ENCODE results near the gene SPATA21.

Gene SPATA21

GRCh38 chr1:16421201-16421600, 16.0 kb downstream of the SPATA21 start:
- no peak for DNase-seq (ENCODE audit: low read depth in 2 of 2)

GRCh38 chr1:16420424-16421118, 16.7 kb downstream of the SPATA21 start:
- no peak for DNase-seq (ENCODE audit: low read depth in 2 of 2)

GRCh38 chr1:16418823-16419425, 18.3 kb downstream of the SPATA21 start:
- no peak for DNase-seq (ENCODE audit: low read depth in 2 of 2)

DNA sequence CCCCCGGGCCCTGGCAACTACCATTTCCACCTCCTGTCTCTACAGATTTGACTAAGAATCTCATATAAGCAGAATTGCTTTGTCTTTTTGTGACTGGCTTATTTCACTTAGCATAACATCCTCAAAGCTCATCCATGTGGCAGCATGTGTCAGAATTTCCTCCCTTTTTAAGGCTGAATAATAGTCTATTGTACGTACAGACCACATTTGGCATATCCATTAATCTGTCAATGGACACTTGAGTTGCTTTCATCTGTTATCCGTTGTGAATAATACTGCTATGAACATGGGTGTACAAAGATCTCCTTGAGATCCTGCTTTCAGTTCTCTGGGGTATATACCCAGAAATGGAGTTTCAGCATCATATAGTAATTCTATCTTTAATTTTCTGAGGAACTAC, 24.0 kb downstream of the SPATA21 start:
- no peak for DNase-seq (ENCODE audit: low read depth in 2 of 2)

DNA sequence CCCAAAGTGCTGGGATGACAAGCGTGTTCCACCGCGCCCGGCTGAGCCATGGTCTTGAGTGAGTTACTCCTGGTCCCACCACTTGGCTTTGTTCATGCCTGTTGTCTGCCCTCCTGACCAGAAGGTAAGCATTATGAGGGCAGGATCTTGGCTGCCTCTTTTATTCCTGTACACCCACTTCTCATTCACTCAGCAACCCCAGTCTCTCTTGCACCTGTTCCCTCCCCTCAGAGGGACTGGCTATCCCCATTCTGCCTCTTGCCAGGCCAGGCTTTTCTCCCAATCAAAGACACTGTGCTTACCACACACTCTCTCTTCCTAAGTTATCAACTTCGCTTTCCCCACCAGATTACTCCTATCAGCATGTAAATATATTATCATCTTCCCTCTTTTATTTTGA, 26.4 kb downstream of the SPATA21 start:
- DNase-seq (ENCODE audit: low read depth in 2 of 2): no peak

- no peak for DNase-seq (ENCODE audit: low read depth in 2 of 2)
Measured at GRCh38 chr1:16409536-16410152, 27.6 kb downstream of the SPATA21 start.

DNA sequence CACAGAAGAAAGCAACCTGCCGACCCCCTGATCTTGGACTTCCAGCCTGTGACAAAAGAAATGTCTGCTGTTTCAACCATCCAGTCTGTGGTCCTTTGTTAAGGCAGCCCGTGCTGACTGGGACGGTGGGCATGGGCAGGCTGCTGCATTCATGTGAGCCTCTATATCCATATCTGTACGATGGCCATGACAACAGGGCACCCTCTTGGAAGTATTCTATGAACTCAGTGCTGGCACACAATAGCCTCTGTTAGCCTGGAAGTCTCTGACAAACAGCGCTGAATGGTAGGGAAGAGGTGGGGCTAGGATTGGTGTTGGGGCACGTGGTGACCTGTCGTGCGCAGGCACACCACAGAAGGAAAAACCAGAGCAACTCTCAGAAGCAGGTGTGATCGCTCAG, 30.4 kb downstream of the SPATA21 start:
- DNase-seq (ENCODE audit: low read depth in 2 of 2): no peak

GRCh38 chr1:16405441-16405840, 31.8 kb downstream of the SPATA21 start:
- DNase-seq (ENCODE audit: low read depth in 2 of 2): no peak

- DNase-seq (ENCODE audit: low read depth in 2 of 2): no peak
Measured at GRCh38 chr1:16402742-16403141, 34.5 kb downstream of the SPATA21 start.

DNA sequence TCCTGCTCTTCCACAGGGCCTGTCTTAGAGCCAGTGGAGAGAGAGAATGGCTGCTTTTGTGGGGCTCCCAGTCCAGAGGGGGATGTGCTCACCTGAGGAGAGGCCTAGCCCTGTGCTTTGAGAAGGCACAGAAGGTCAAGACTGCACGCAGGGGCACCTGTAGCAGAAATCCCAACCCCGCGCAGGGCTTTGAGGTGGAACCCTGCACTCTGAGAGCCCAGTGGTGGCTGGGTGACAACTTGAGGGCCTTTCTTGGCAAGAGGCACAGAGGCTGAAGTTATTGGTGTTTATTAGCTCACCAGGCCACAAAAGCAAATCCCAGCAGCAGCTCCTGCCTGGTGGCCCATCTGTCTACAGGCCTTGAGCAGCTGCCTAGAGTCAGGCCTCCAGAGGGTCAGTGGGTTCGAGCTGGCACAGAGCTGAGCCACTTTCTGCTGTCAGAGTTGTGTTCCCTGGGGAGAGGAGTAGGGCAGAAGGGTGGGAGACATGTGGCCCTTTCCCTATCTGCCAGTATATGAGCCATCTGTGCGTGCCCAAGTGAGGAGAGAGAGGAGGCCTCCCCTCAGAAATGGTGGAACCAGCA, 38.8 kb downstream of the SPATA21 start:
- DNase-seq (ENCODE audit: low read depth in 2 of 2): no peak

DNA sequence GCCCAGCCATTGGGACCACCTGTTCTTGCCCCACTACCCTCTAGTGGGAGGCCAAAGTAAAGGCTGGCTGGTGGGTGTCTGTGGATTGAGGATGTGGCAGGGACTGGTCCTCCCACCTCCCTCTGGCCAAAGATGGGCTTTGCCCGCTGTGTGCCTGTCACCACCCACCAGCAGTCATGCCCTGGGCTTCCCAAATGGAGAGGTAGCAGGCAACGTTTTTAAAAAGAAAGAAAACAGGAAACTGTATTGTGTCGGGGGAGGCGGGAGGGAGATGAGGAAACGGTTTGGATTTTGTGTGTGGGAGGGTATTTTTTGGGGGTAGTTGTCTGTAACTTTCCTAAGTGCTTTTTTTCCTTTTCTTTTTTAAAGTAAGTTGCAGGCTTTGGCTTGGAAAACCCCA, 40.1 kb downstream of the SPATA21 start:
- DNase-seq (ENCODE audit: low read depth in 2 of 2): no peak

DNA sequence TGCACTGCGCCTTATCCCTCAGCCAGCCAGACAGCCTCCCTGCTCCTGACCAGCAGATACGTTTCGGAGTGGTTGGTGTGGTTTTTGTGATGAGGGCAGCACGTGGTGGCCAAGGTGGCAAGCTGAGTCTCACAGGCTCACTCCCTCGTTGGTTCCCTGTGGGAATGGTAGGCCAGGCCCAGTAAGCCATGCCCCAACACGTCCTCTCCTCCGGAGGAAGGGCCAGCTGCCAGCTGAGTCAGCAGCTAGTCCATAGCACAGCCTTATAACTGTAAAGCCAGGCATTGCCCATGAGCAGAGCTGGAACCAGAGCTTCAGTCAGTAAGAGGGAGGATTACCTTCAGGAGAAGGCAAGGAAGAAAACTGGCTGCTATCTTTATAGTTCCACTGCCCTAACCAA, 40.6 kb downstream of the SPATA21 start:
- no peak for DNase-seq (ENCODE audit: low read depth in 2 of 2)

DNA sequence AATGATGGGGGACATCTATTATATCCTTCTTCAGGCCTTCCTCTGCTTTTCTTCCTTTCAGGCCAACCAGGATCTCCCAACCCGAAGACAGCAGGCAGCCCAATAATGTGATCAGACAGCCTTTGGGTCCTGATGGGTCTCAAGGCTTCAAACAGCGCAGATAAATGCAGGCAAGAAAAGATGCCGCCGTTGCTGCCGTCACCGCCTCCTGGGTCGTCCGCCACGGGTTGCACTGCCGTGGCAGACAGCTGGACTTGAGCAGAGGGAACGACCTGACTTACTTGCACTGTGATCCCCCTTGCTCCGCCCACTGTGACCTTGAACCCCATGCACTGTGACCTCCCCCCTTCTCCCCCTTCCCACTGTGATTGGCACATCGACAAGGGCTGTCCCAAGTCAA, 42.2 kb downstream of the SPATA21 start:
- DNase-seq (ENCODE audit: low read depth in 2 of 2): no peak

GRCh38 chr1:16393570-16394521, 43.4 kb downstream of the SPATA21 start:
- no peak for DNase-seq (ENCODE audit: low read depth in 2 of 2)

DNA sequence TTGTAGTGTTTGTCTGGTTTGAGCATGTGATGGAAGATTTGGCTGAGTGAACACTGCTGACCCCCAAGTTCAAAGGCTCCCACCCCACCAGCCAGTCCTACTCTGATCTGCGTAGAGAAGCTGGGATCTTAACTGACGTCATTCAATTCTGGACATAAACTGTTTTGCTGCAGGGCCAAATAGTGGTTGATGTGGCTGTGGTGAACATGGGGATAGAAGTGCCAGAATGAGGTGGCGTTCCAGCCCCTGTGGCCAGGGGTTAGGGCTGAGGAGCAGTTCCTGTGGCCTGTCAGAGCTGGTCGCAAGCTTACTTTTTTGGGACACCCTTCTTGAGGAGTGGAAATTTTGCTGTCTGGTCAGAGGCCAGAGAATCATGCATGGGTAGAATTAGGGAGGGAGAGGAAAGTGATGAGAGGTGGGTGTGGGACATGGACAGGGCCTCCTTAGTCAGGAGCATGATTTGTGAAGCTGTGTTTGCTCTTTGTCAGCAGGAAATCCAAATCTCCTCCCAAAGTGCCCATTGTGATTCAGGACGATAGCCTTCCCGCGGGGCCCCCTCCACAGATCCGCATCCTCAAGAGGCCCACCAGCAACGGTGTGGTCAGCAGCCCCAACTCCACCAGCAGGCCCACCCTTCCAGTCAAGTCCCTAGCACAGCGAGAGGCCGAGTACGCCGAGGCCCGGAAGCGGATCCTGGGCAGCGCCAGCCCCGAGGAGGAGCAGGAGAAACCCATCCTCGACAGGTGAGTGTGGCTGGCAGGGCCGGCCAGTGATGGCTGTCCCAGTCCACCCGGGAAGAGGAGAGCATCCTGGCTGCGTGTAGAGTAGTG, 44.3 kb downstream of the SPATA21 start:
- no peak for DNase-seq (ENCODE audit: low read depth in 2 of 2)

GRCh38 chr1:16391411-16391810, 45.8 kb downstream of the SPATA21 start:
- DNase-seq (ENCODE audit: low read depth in 2 of 2): no peak

DNA sequence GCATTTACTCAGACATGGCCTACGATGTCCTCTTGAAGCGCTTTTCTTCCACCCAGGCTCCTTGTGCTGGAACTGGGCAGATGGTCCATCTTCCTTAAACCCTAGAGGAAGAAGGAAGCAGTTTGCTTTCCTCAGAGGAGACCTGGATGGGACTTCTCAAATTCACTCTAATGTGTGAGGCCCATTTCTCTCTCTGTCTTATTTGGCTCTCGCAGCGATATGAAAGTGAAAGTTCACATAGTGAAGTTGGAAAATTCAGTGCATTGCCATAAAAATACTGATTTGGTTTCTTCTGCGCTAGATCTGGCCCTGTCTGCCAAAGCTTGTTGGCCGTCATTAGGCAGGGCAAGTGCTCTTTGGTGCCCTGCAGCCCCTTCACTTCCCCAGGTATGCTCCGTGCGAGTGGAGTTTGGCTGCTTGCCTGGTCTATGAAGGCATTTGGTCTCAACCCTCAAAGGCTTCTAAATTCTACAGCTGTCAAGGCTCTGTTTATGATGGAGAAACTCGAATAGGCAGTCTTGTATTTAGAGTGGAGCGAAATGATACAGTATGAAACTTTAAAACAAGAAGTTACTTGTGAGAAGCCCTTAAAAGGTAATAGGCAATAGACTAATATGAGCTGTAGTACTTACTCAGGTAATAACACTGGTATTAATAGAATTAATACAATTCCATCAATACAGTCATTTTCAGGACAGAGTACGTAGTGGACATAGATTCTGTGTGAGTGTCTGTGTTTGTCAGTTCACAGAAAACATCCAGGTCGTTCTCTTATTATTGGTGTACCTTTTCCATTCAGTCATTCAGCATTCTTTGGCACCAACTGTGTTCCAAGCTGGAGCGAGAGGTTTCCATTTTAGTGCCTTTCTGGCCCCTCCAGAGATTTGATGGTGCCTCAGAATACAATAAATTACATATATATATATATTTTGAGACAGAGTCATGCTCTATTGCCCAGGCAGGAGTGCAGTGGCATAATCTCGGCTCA, 49.7 kb downstream of the SPATA21 start:
- DNase-seq (ENCODE audit: low read depth in 2 of 2): no peak

- no peak for DNase-seq (ENCODE audit: low read depth in 2 of 2)
Measured at GRCh38 chr1:16386454-16387113, 50.6 kb downstream of the SPATA21 start.
